ENCODE data around the gene FUT6.
"Not testable (repeated sequence)": the region's sequence is repeated elsewhere in the genome, so short reads cannot be mapped to it uniquely, and the experiment has no call there.

FUT6 gene

DNA sequence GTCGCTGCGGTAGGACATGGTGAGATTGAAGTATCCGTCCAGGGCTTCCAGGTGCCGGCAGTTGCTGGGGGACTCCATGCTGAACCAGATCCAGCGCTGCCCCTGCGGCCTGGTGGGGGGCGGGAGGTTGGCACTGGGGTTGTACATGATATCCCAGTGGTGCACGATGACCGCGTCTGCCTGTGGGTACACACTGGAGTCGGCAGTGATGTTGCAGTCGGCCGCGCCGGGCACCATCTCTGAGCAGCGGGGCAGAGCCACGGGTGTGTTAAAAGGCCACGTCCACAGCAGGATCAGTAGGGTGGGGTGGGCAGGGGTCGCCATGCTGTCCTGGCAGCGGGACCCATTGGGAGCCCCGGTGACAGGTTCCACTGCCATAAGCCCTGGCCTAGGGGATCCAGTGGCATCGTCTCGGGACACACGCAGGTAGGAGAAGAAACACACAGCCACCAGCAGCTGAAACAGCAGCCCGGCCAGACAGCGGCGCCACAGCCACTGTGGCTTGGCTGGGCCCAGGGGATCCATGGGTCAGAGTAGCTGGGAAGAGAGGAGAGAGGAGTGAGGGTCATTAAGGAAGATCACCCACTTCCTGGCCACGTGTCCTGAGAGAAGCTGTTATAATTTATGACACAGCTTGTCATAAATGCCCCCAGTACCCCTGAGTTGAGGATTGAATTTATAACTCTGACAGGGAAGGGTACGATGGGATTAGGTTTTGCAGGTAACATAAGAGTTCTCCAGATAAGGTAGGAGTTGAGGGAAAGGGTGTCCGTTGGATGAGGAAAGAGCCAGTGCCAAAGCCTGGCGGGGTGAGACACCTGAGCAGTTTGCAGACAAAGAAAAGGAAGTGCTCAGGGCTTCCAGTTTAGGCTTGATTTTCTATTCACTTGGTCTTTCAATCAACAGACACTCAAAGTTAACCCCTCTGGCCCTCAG is 28.0 kb upstream of the FUT6 start:
- no peak for TF ChIP-seq ZNF274 (IDR thresholded peaks at IDR 0.05; ENCODE audit: low read depth, low read length)

DNA sequence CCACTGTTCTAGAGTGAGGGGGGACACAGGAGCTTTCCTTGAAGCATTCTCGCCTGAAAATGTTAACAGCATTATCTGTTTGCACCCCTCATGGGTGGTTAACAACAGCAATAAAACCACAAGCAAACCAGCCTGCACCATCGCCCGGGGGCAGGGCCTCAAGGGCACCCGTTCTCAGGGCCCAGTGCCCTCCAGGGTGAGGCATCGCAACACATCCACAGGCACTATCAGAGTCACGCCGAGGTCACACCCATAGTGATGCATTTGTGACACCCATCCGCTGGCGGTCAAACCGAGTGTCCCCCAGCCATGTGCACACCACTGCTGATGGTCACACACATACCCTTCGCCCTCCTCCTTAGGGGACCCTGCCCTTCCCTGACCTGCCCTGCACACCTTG is 26.3 kb upstream of the FUT6 start:
- no peak for TF ChIP-seq ZNF274 (IDR thresholded peaks at IDR 0.05; ENCODE audit: low read depth, low read length)
- H3K4me3 ChIP-seq (ENCODE audit: low read length) = no peak overlapping the region

More for the DNA sequence above, 28.0 kb upstream of the FUT6 start:
- no peak overlapping the region for H3K4me3 ChIP-seq (ENCODE audit: low read length)

- TF ChIP-seq ZNF274 (IDR thresholded peaks at IDR 0.05; ENCODE audit: low read depth, low read length) = no peak
- no peak overlapping the region for H3K4me3 ChIP-seq (ENCODE audit: low read length)
Measured at GRCh38 chr19:5864725-5865486, 25.4 kb upstream of the FUT6 start.

DNA sequence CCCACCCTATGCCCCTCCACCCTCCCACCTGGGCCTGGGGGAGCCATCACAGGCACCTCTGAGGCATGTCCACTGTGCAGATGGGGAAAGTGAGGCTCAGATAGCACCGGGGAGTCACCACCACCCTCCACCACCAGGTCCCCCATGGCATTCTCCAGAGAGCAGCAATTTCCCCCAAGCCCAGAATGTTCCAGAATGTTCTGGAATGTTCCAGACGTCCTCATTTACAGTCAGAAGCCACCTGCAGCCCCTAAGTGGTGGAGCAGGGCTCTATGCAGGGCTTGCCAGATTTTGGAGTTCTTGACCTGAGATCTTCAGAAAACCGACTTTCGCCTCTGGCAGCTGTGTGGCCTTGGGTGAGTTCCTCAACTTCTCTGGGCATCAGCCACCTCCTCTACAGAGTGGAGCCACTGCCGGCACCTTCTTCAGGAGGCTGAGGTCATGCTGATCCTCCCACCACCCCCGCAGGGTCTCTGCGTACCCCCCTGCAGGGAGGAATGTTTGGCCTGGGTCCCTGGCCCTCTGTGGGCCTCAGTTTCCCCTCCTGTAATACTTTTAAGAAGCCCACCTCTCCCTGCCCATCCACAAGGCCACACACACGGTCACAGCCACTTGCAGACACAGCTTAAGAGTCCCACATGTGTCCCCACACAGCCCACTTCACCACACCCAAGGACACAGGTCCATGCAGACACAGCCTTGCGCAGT is 24.7 kb upstream of the FUT6 start:
- no peak for TF ChIP-seq ZNF274 (IDR thresholded peaks at IDR 0.05; ENCODE audit: low read depth, low read length)

GRCh38 chr19:5863030-5863665 is 23.6 kb upstream of the FUT6 start:
- no peak overlapping the region for H3K4me3 ChIP-seq (ENCODE audit: low read length)
- TF ChIP-seq ZNF274 (IDR thresholded peaks at IDR 0.05; ENCODE audit: low read depth, low read length) = no peak

More for the DNA sequence above, 24.7 kb upstream of the FUT6 start:
- no peak overlapping the region for H3K4me3 ChIP-seq (ENCODE audit: low read length)

DNA sequence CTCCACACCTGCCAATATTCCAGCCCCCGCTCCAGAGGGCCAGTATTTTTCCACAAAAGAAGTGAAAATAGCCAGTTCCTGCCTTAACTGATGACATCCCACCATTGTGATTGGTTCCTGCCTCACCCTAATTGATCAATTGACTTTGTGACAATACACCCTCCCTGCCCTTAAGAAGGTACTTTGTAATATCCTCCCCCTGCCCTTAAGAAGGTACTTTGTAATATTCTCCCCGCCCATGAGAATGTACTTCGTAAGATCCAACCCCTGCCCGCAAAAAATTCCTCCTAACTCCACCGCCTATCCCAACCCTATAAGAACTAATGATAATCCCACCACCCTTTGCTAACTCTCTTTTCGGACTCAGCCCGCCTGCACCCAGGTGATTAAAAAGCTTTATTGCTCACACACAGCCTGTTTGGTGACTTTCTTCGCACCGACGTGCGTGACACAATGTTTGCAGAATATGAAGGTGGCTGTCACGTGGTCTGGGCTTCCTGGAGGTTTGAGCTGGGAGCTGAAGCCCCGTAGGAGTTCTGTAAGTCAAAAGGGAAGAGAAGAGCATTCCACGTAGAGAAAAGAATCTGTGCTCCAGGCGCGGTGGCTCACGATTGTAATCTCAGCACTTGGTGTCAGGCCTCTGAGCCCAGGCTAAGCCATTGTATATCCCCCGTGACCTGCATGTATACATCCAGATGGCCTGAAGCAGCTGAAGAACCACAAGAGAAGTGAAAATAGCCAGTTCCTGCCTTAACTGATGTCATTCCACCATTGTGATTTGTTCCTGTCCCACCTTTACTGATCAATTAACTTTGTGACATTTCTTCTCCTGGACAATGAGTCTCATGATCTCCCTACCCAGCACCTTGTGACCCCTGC is 17.9 kb upstream of the FUT6 start:
- H3K4me3 ChIP-seq (ENCODE audit: low read length) = no peak overlapping the region
- no peak for TF ChIP-seq ZNF274 (IDR thresholded peaks at IDR 0.05; ENCODE audit: low read depth, low read length)

DNA sequence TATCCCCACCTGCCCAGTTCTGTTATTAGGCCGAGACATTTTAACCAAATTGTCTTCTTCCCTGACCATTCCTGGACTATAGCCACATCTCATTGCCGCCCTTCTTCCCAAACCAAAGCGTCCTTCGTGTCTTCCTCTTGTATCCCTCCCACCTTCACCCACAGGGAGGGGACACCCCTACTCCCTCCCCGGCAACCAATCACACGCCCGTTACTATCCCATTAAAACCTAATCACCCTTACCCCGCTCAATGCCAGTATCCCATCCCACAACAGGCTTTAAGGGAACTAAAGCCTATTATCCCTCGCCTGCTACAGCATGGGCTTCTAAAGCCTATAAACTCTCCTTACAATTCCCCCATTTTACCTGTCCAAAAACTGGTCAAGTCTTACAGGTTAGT is 15.6 kb upstream of the FUT6 start:
- not testable (repeated sequence) for H3K4me3 ChIP-seq (ENCODE audit: low read length)

GRCh38 chr19:5854121-5854520 is 14.6 kb upstream of the FUT6 start:
- not testable (repeated sequence) for H3K4me3 ChIP-seq (ENCODE audit: low read length)

GRCh38 chr19:5851302-5851701 is 11.8 kb upstream of the FUT6 start, which contains the start of gene FUT3:
TSS of gene FUT3 (minus strand) at chr19:5851449.
- TF ChIP-seq ZNF274 (IDR thresholded peaks at IDR 0.05; ENCODE audit: low read depth, low read length) = no peak
- no peak within 1 kb of the TSS for H3K4me3 ChIP-seq (ENCODE audit: low read length)

GRCh38 chr19:5850743-5851293 is 11.3 kb upstream of the FUT6 start:
- no peak overlapping the region for H3K4me3 ChIP-seq (ENCODE audit: low read length)
- no peak for TF ChIP-seq ZNF274 (IDR thresholded peaks at IDR 0.05; ENCODE audit: low read depth, low read length)

- no peak overlapping the region for H3K4me3 ChIP-seq (ENCODE audit: low read length)
- TF ChIP-seq ZNF274 (IDR thresholded peaks at IDR 0.05; ENCODE audit: low read depth, low read length) = no peak
Measured at GRCh38 chr19:5850189-5850588, 10.7 kb upstream of the FUT6 start.

- H3K4me3 ChIP-seq (ENCODE audit: low read length) = not testable (repeated sequence)
Measured at GRCh38 chr19:5848621-5849020, 9.1 kb upstream of the FUT6 start.

DNA sequence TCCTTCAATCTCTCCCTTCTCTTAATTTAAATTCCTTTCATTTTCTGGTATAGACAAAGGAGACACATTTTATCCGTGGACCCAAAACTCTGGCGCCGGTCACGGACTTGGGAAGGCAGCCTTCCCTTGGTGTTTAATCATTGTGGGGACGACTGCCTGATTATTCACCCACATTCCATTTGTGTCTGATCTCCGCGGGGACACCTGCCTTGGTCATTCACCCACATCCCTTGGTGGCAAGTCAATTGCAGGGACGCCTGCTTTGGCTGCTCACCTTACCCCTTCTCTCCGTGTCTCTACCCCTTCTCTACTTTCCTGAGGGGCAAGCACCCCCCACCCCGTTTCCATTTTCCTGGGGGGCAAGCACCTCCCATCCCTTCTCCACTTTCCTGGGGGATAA is 8.3 kb upstream of the FUT6 start:
- not testable (repeated sequence) for H3K4me3 ChIP-seq (ENCODE audit: low read length)

All from GM08714 (cell line).